Stomach (tissue), 9 donors: ENCODE results near the gene CPEB2. TPM values are rescaled to one million over a fixed set of nuclear protein-coding genes. Genes with fewer than 3 reads are reported as not detected.
"Not testable (repeated sequence)": the region's sequence is repeated elsewhere in the genome, so short reads cannot be mapped to it uniquely, and the experiment has no call there.

ENCODE experiments used
- DNase-seq, 2 donors: peaks; one replicate each; pipeline versions ENCODE4 v3.0.0 to v3.0.0-alpha.2; 2013 to 2019
- H3K27ac ChIP-seq, 5 donors: fragments of 200-600 bp in 4 of 5; sonication (generic) in 4 of 5; one replicate each; pipeline ENCODE4 v1.5.1; 2013 to 2019; ENCODE audit warnings: mild to moderate bottlenecking in 1 of 5, moderate library complexity in 1 of 5
- H3K27me3 ChIP-seq, 3 donors: fragments of 200-600 bp; sonication (generic); one replicate each; pipeline ENCODE4 v1.5.1; 2017 to 2019; ENCODE audit warnings: mixed run types in 1 of 3
- H3K36me3 ChIP-seq, 4 donors: fragments of 200-600 bp; sonication (generic); 1 replicate in 3 of 4; 2 replicates in 1 of 4; pipeline ENCODE4 v1.5.1; 2016 to 2019
- H3K4me1 ChIP-seq, 4 donors: fragments of 200-600 bp; sonication (generic); one replicate each; pipeline ENCODE4 v1.5.1; 2016 to 2019
- H3K4me3 ChIP-seq, 4 donors: fragments of 200-600 bp; sonication (generic) in 3 of 4; one replicate each; pipeline ENCODE4 v1.5.1; 2016 to 2019; ENCODE audit warnings: mild to moderate bottlenecking in 1 of 4
- H3K9me3 ChIP-seq, 4 donors: fragments of 200-600 bp; sonication (generic); one replicate each; pipeline ENCODE4 v1.5.1; 2016 to 2019
- EP300 ChIP-seq: sonication (generic); formaldehyde crosslinking; IDR thresholded peaks from one replicate; pipeline ENCODE4 v1.6.1; 2017; ENCODE audit warnings: antibody characterized with exemption
- POLR2A ChIP-seq, 4 donors: fragments of 450-650 bp; IDR thresholded peaks; one replicate each; pipeline ENCODE4 v1.6.1; 2016; ENCODE audit warnings: antibody characterized with exemption in 4 of 4, control low read depth in 2 of 4, mild to moderate bottlenecking in 1 of 4, moderate library complexity in 1 of 4
- POLR2AphosphoS5 ChIP-seq, 3 donors: sonication (generic); formaldehyde crosslinking; IDR thresholded peaks; one replicate each; pipeline ENCODE4 v1.6.1; 2016; ENCODE audit warnings: antibody characterized with exemption in 3 of 3
- WGBS, 5 donors: extraction: QIAGEN DNeasy Blood & Tissue Kit in 3 of 5; methylation state at CpG; one replicate each; pipeline versions ENCODE4 v1.1.5 to v1.1.7; 2013 to 2018; 5-methylcytosine and 5-hydroxymethylcytosine counted together
- intact Hi-C: fragments of 100-400 bp; cut with DNase I; formaldehyde crosslinking; loops from one replicate; pipeline ENCODE4 v1.15.1; 2023; ENCODE audit warnings: low total_unique reads
- polyA plus RNA-seq, 3 donors: library from polyadenylated mRNA; stranded (reverse); fragments of 200-250 nt; gene quantifications; one replicate each; pipeline ENCODE4 v1.2.3, GENCODE V29; 2013
- total RNA-seq, 5 donors: library from RNA; depleted of rRNA; stranded (reverse); fragments of >200 nt; gene quantifications; one replicate each; pipeline versions ENCODE4 v1.1.0 to v1.2.3, GENCODE V29; 2014 to 2016
- TF ChIP-seq, protein P1 (sequence below), 7 experiments: fragments of 450-650 bp in 4 of 7; fragments of 200-600 bp in 3 of 7; sonication (generic) in 3 of 7; IDR thresholded peaks; one replicate each; pipeline ENCODE4 v1.5.1; 2016 to 2019; ENCODE audit warnings: antibody characterized with exemption in 7 of 7, control low read depth in 2 of 7, mild to moderate bottlenecking in 1 of 7
- donor health status: healthy with polysubstance abuse.
- donor health status: Bipolar disorder and iron deficiency.
- donor health status: healthy.

CPEB2 gene
- total and polyA plus RNA-seq, 8 donors, result 3.4 to 97.9 (median 21.8) TPM

DNA sequence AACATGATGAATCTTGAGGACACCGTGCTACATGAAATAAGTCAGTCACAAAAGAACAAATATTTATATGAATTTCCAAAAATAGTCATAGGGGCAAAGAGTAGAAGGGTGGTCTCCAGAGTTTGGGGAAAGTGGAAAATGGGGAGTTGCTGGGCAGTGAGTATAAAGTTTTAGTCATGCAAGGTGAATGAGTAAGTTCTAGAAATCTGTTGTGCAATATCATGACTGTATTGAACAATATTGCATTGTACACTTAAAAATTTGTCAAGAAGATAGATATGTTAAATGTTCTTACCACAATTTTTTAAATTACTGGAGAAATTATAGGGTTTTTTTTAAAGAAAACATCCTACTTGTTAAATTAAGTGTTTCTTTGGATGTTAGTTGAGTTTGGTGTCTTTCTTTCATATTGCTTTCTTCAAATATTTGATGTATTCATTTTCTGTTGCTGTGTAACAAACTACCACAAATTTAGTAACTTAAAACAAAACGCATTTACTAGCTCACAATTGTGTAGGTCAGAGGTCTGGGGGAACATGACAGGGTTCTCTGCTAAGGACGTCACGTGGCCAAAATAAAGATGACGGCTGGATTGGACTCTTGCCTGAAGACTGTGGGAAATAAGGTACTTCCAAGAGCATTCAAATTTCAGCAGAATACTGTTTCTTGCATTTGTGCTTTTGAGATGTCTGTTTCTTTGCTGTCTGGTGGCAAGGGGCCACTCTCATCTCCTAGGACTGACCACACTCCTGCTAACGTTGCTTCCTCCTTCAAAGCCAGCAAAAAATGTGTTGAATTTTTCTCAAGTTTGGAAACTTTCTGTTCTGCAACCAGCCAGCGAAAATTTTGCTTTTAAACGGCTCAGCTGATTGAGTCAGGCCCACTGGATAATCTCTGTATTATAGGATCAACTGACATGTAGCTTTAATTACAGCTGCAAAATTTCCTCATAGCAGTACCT, 76.7 kb downstream of the CPEB2 start:
- 68 to 80% (median 72%) methylated on average over 8 of the region's 8 CpGs for WGBS, 5 donors
- DNase-seq, result no peak
- Histone ChIP-seq H3K27ac (peak overlapping the region in 2 of 5 donors; percentile 2 to 28), H3K4me1 (no peaks in the 10 kb centered on the region), H3K4me3 (no peak overlapping the region), H3K9me3 (peaks cover 0 to 21% (median 11%) of the 10 kb centered on the region in 4 donors), H3K27me3 (no peaks in the 10 kb centered on the region), H3K36me3 (no peaks in the 10 kb centered on the region)
- intact Hi-C loops, result no loop called here
- TF ChIP-seq EP300 (no peak), POLR2AphosphoS5 (IDR thresholded peaks at IDR 0.05) (no peak), POLR2A (IDR thresholded peaks at IDR 0.05) (no peak)
- TF ChIP-seq, protein P1, sequence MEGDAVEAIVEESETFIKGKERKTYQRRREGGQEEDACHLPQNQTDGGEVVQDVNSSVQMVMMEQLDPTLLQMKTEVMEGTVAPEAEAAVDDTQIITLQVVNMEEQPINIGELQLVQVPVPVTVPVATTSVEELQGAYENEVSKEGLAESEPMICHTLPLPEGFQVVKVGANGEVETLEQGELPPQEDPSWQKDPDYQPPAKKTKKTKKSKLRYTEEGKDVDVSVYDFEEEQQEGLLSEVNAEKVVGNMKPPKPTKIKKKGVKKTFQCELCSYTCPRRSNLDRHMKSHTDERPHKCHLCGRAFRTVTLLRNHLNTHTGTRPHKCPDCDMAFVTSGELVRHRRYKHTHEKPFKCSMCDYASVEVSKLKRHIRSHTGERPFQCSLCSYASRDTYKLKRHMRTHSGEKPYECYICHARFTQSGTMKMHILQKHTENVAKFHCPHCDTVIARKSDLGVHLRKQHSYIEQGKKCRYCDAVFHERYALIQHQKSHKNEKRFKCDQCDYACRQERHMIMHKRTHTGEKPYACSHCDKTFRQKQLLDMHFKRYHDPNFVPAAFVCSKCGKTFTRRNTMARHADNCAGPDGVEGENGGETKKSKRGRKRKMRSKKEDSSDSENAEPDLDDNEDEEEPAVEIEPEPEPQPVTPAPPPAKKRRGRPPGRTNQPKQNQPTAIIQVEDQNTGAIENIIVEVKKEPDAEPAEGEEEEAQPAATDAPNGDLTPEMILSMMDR (IDR thresholded peaks at IDR 0.05), result no peak

DNA sequence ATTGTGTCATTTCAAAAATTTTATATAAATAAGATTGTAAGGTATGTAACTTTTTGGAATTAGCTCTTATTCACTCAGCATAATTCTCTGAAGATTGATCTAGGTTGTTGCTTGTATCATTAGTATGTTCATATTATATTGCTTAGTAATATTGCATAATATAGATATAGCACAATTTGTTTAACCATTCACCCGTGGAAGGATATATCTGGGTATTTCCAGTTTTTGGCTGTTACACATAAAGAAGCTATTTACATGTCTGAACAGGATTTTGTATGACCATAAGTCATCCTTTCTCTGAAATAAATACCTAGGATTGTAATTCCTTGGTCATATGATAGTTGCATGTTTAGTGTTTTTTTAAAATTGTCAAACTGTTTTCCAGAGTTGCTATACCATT, 82.5 kb downstream of the CPEB2 start:
- DNase-seq, result no peak
- Histone ChIP-seq H3K27me3 (no peaks in the 10 kb centered on the region), H3K4me3 (no peak overlapping the region), H3K4me1 (no peaks in the 10 kb centered on the region), H3K27ac (no peak overlapping the region), H3K9me3 (peaks cover 0 to 12% (median 2%) of the 10 kb centered on the region in 4 donors), H3K36me3 (no peaks in the 10 kb centered on the region)
- WGBS, 5 donors, result 26 to 86% (median 74%) methylated on average over 1 of the region's 1 CpG
- intact Hi-C loops, result no loop called here
- no peak for TF ChIP-seq POLR2A (IDR thresholded peaks at IDR 0.05)
- no peak for TF ChIP-seq POLR2AphosphoS5 (IDR thresholded peaks at IDR 0.05)
- TF ChIP-seq EP300, result no peak
- TF ChIP-seq, protein P1 (IDR thresholded peaks at IDR 0.05), result no peak

DNA sequence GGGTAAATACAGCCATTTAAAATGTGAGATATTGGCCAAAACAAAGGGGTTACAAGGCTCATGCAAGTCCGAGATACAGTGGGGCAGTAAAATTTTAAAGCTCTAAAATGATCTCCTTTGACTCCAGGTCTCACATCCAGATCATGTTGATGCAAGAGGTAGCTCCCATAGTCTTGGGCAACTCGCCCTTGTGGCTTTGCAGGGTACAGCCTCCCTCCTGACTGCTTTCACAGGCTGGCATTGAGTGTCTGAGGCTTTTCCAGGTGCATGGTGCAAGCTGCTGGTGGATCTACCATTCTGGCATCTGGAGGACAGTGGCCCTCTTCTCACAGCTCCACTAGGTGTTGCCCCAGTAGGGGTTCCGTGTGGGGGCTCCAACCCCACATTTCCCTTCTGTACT, 83.5 kb downstream of the CPEB2 start:
- H3K27me3 ChIP-seq, DNase-seq, intact Hi-C loops, H3K27ac ChIP-seq, H3K4me3 ChIP-seq, H3K36me3 ChIP-seq, H3K4me1 ChIP-seq: not testable (repeated sequence)
- H3K9me3 ChIP-seq, result peaks cover 0 to 12% (median 2%) of the 10 kb centered on the region in 4 donors
- 54 to 74% (median 72%) methylated on average over 3 of the region's 3 CpGs for WGBS, 5 donors

DNA sequence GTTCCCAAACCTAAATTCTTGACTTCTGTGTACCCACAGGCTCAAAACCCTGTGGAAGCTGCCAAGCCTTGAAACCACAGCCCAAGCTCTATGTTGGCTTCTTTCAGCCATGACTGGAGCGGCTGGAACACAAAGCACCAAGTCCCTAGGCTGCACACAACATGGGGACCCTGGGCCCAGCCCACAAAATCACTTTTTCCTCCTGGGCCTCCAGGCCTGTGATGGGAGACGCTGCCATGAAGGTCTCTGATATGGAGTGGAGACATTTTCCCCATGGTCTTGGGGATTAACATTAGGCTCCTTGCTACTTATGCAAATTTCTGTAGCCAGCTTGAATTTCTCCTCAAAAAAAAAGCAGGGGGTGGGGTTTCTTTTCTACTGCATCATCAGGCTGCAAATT, 84.0 kb downstream of the CPEB2 start:
- H3K36me3 ChIP-seq, H3K4me1 ChIP-seq, H3K27ac ChIP-seq, H3K4me3 ChIP-seq, intact Hi-C loops, H3K27me3 ChIP-seq, DNase-seq: not testable (repeated sequence)
- H3K9me3 ChIP-seq, result peaks cover 0 to 12% (median 2%) of the 10 kb centered on the region in 4 donors
- 62 to 81% (median 79%) methylated on average over 2 of the region's 2 CpGs for WGBS, 5 donors

DNA sequence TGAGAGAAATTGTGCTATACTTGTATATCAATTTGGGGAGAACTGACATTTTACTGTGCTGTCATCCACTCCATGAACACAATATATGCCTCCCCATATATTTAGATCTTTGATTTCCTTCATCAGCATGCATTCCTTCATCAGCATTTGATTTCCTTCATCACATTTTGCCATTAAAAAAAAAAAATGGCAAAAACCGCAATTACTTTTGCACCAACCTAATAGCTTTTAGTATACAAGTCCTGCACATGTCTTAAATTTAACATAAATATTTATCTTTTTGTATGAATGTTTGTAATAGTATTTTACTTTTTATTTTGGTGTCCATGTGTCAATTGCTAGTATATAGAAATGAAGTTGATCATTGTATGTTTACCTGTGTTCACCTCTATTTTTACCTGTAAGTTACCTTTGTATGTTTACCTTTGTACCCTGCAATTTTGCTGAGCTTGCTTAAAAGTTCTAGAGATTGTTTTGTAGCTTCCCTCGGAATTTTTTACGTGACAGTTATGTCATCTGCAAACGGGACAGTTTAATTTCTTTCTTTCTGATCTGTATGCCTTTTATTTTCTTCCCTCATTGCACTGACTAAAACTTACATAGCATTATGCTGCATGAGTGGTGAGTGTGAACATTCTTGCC, 86.2 kb downstream of the CPEB2 start:
- no peaks in the 10 kb centered on the region for H3K27me3 ChIP-seq
- no peak for TF ChIP-seq POLR2A (IDR thresholded peaks at IDR 0.05)
- no peak for TF ChIP-seq POLR2AphosphoS5 (IDR thresholded peaks at IDR 0.05)
- TF ChIP-seq EP300, result no peak
- TF ChIP-seq, protein P1 (IDR thresholded peaks at IDR 0.05), result no peak
- H3K4me1 ChIP-seq, result no peaks in the 10 kb centered on the region
- H3K9me3 ChIP-seq, result peaks cover 0 to 12% (median 2%) of the 10 kb centered on the region in 4 donors
- intact Hi-C loops, result no loop called here
- no peak overlapping the region for H3K27ac ChIP-seq
- WGBS, 5 donors, result 85 to 91% (median 88%) methylated on average over 4 of the region's 4 CpGs
- no peaks in the 10 kb centered on the region for H3K36me3 ChIP-seq
- no peak for DNase-seq
- no peak overlapping the region for H3K4me3 ChIP-seq
